Measurements from ENCODE around the gene PDSS2. TPM values are rescaled to one million over a fixed set of nuclear protein-coding genes. Genes with fewer than 3 reads are reported as not detected.

PDSS2 gene
- total and polyA plus RNA-seq, 9 of the 15 experiments (the other 6 are each of a cell fraction or from before 2014, with no cell fraction given): 5.8 to 21.1 (median 12.0) TPM

DNA sequence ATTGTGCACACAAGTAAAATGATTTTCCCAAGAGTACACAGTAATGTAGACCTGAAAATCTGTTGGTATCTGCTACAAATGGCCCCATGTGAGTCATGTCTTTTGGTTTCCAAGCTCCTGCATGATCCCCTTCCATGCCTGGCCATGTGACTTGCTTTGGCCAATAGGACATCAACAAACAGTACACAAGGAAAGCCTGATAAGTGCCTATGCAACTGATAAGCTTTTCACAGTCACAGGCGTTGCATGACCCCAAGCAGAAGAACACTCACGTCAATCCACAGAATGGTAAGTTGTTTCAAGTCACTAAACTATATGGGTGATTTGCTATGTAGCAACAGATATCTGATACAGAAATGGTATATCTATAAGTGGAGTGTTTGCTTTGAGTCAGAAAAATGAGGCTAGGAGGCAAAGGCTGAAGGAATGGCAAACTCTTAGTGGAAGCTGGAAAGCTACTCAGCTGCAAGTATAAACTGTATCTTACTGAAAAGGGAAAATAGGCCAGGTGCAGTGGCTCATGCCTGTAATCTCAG is 184.0 kb downstream of the PDSS2 start (continued):
- TF ChIP-seq, protein P1, sequence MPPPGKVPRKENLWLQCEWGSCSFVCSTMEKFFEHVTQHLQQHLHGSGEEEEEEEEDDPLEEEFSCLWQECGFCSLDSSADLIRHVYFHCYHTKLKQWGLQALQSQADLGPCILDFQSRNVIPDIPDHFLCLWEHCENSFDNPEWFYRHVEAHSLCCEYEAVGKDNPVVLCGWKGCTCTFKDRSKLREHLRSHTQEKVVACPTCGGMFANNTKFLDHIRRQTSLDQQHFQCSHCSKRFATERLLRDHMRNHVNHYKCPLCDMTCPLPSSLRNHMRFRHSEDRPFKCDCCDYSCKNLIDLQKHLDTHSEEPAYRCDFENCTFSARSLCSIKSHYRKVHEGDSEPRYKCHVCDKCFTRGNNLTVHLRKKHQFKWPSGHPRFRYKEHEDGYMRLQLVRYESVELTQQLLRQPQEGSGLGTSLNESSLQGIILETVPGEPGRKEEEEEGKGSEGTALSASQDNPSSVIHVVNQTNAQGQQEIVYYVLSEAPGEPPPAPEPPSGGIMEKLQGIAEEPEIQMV (tag; conservative IDR thresholded peaks at IDR 0.05; ENCODE audit: low read depth): no peak
- TF ChIP-seq TRIM28 (IDR thresholded peaks at IDR 0.05) (peak; percentile 47; the same call in 1 of the 2 replicates), ZBTB1 (CRISPR knock-in tag; IDR thresholded peaks at IDR 0.05; ENCODE audit: borderline replicate concordance, low read depth) (no peak), ZBTB8A (IDR thresholded peaks at IDR 0.05; ENCODE audit: partially characterized antibody) (no peak), MED1 (CRISPR knock-in tag; IDR thresholded peaks at IDR 0.05; ENCODE audit: borderline replicate concordance) (no peak), SNRNP70 (optimal IDR thresholded peaks at IDR 0.05; ENCODE audit: low read depth, low read length) (no peak), DPF2 (IDR thresholded peaks at IDR 0.05) (peak; percentile 96), ASH1L (IDR thresholded peaks at IDR 0.05; ENCODE audit: borderline replicate concordance, low read depth, partially characterized antibody) (no peak), FOSL1 (tag; conservative IDR thresholded peaks at IDR 0.05) (peak; percentile 95), LEF1 (IDR thresholded peaks at IDR 0.05) (peak; percentile 85), ZEB2 (IDR thresholded peaks at IDR 0.05) (peak; percentile 80), CREB1 (IDR thresholded peaks at IDR 0.05) (peak; percentile 51; the same call in 1 of the 2 replicates), CREB1 (CRISPR knock-in tag; IDR thresholded peaks at IDR 0.05) (peak; percentile 39; the same call in 1 of the 2 replicates), SMARCE1 (IDR thresholded peaks at IDR 0.05) (peak; percentile 90), RAD21 (CRISPR knock-in tag; conservative IDR thresholded peaks at IDR 0.05 in 1 of 2, IDR thresholded peaks at IDR 0.05 in 1 of 2) (no peak), CHD1 (IDR thresholded peaks at IDR 0.05; ENCODE audit: low read length) (no peak), PHF21A (IDR thresholded peaks at IDR 0.05; ENCODE audit: borderline replicate concordance, low read depth) (no peak), TOE1 (IDR thresholded peaks at IDR 0.05; ENCODE audit: borderline replicate concordance) (0 out of 2 replicates have a peak, but pooled peaks have one; percentile 18), TOE1 (CRISPR knock-in tag; IDR thresholded peaks at IDR 0.05; ENCODE audit: borderline replicate concordance, low read depth) (no peak), NEUROD1 (IDR thresholded peaks at IDR 0.05; ENCODE audit: borderline replicate concordance, low read depth, low read length, partially characterized antibody) (peak; percentile 44), CBX3 (IDR thresholded peaks at IDR 0.05; ENCODE audit: borderline replicate concordance in 1 of 2, low read length in 2 of 2) (peak in 1 of 2 experiments; percentile 87; a peak in 2 of 3 replicates), SOX6 (IDR thresholded peaks at IDR 0.05) (peak; percentile 85)
- TF ChIP-seq, protein P2, sequence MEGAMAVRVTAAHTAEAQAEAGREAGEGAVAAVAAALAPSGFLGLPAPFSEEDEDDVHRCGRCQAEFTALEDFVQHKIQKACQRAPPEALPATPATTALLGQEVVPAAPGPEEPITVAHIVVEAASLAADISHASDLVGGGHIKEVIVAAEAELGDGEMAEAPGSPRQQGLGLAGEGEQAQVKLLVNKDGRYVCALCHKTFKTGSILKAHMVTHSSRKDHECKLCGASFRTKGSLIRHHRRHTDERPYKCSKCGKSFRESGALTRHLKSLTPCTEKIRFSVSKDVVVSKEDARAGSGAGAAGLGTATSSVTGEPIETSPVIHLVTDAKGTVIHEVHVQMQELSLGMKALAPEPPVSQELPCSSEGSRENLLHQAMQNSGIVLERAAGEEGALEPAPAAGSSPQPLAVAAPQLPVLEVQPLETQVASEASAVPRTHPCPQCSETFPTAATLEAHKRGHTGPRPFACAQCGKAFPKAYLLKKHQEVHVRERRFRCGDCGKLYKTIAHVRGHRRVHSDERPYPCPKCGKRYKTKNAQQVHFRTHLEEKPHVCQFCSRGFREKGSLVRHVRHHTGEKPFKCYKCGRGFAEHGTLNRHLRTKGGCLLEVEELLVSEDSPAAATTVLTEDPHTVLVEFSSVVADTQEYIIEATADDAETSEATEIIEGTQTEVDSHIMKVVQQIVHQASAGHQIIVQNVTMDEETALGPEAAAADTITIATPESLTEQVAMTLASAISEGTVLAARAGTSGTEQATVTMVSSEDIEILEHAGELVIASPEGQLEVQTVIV (CRISPR knock-in tag; IDR thresholded peaks at IDR 0.05; ENCODE audit: borderline replicate concordance): no peak
- TF ChIP-seq, protein P3, sequence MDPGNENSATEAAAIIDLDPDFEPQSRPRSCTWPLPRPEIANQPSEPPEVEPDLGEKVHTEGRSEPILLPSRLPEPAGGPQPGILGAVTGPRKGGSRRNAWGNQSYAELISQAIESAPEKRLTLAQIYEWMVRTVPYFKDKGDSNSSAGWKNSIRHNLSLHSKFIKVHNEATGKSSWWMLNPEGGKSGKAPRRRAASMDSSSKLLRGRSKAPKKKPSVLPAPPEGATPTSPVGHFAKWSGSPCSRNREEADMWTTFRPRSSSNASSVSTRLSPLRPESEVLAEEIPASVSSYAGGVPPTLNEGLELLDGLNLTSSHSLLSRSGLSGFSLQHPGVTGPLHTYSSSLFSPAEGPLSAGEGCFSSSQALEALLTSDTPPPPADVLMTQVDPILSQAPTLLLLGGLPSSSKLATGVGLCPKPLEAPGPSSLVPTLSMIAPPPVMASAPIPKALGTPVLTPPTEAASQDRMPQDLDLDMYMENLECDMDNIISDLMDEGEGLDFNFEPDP (CRISPR knock-in tag; IDR thresholded peaks at IDR 0.05): no peak
- TF ChIP-seq, protein P4, sequence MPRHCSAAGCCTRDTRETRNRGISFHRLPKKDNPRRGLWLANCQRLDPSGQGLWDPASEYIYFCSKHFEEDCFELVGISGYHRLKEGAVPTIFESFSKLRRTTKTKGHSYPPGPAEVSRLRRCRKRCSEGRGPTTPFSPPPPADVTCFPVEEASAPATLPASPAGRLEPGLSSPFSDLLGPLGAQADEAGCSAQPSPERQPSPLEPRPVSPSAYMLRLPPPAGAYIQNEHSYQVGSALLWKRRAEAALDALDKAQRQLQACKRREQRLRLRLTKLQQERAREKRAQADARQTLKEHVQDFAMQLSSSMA (CRISPR knock-in tag; IDR thresholded peaks at IDR 0.05): no peak
